PC-9 (cell line): ENCODE results near the gene OR6C70.

Experiments used
- CTCF ChIP-seq: fragments of 200-600 bp; sonication (generic); conservative IDR thresholded peaks from 2 replicates; pipeline ENCODE4 v1.6.1; 2017; ENCODE audit warnings: mixed run types, antibody characterized with exemption, mild to moderate bottlenecking, moderate library complexity
- EZH2 ChIP-seq: fragments of 200-600 bp; sonication (generic); IDR thresholded peaks from 2 replicates; pipeline ENCODE4 v1.8.0; 2017; ENCODE audit warnings: antibody characterized with exemption, low read depth

- TF ChIP-seq CTCF, result no peak
- TF ChIP-seq EZH2, result no peak
These were observed 26.2 kb downstream of the OR6C70 start, which contains the start of gene OR6C2 for GRCh38 chr12:55443776-55444175.
